Mucosa of descending colon (tissue), 3 donors: ENCODE results near the gene SALL1. TPM values are rescaled to one million over a fixed set of nuclear protein-coding genes. Genes with fewer than 3 reads are reported as not detected.

ENCODE experiments used
- ATAC-seq: fragments of 200-7000 bp; cut with Tn5 transposase; one replicate; pipeline ENCODE4 v1.9.1; 2020; ENCODE audit warnings: mild to moderate bottlenecking, moderate library complexity
- DNase-seq, 3 donors: peaks; one replicate each; pipeline ENCODE4 v3.0.0-alpha.2; 2020
- H3K36me3 ChIP-seq: fragments of 200-600 bp; one replicate; pipeline ENCODE4 v1.8.0; 2021; ENCODE audit warnings: low read depth, mild to moderate bottlenecking
- H3K4me1 ChIP-seq: fragments of 200-600 bp; one replicate; pipeline ENCODE4 v1.8.0; 2021; ENCODE audit warnings: low read depth, mild to moderate bottlenecking
- H3K4me3 ChIP-seq: fragments of 200-600 bp; one replicate; pipeline ENCODE4 v1.8.0; 2021; ENCODE audit warnings: mild to moderate bottlenecking
- H3K9me3 ChIP-seq: fragments of 200-600 bp; one replicate; pipeline ENCODE4 v1.8.0; 2021; ENCODE audit warnings: mild to moderate bottlenecking
- CTCF ChIP-seq: fragments of 200-600 bp; IDR thresholded peaks from one replicate; pipeline ENCODE4 v1.8.0; 2022; ENCODE audit warnings: antibody characterized with exemption, mild to moderate bottlenecking
- intact Hi-C, 2 donors: fragments of 100-400 bp; cut with DNase I in 1 of 2; cut with micrococcal nuclease in 1 of 2; formaldehyde crosslinking; loops; one replicate each; pipeline versions ENCODE4 v1.11.0 to v1.11.1; 2022; cut with DNase I, micrococcal nuclease
- total RNA-seq, 3 donors: library from RNA; stranded (reverse); fragmentation: NEBNext Ultra II Directional in 2 of 3; extraction: Animal tissue kit (Norgen Biotek cat#: 25700) in 2 of 3; gene quantifications; one replicate each; pipeline versions ENCODE4 v1.2.1 to v1.2.4, GENCODE V29; 2021 to 2023
- donor health status: DM: no; HTN: no; CAD: no; lungs with moderate emphysema.
- donor health status: DM: no; HTN: no; CAD: no.
- donor health status: DM: no; HTN: yes; CAD: no.

Gene SALL1
- total RNA-seq, 3 donors from 2014 or later, result 1.5 to 2.6 (median 1.7) TPM

- Histone ChIP-seq H3K4me1 (no peaks in the 10 kb centered on the region), H3K36me3 (no peaks in the 10 kb centered on the region), H3K9me3 (no peaks in the 10 kb centered on the region), H3K4me3 (no peak overlapping the region)
- DNase-seq, result no peak
- intact Hi-C loops, result no loop called here
- no peak for ATAC-seq
- TF ChIP-seq CTCF, result no peak
Observed at GRCh38 chr16:51144203-51144602, 6.9 kb downstream of the SALL1 start.

GRCh38 chr16:51143196-51143977 is 7.7 kb downstream of the SALL1 start:
- intact Hi-C loops, result no loop called here
- Histone ChIP-seq H3K4me3 (no peak overlapping the region), H3K36me3 (no peaks in the 10 kb centered on the region), H3K9me3 (no peaks in the 10 kb centered on the region), H3K4me1 (no peaks in the 10 kb centered on the region)
- DNase-seq (no peak), ATAC-seq (no peak)
- TF ChIP-seq CTCF, result no peak

- Histone ChIP-seq H3K36me3 (no peaks in the 10 kb centered on the region), H3K9me3 (no peaks in the 10 kb centered on the region), H3K4me1 (no peaks in the 10 kb centered on the region), H3K4me3 (no peak overlapping the region)
- TF ChIP-seq CTCF, result no peak
- DNase-seq, result no peak
- no peak for ATAC-seq
- intact Hi-C loops, result no loop called here
Observed at GRCh38 chr16:51141541-51141940, 9.5 kb downstream of the SALL1 start.

- DNase-seq (no peak), ATAC-seq (no peak)
- H3K9me3 ChIP-seq, result no peaks in the 10 kb centered on the region
- H3K4me1 ChIP-seq, result no peaks in the 10 kb centered on the region
- H3K4me3 ChIP-seq, result no peak overlapping the region
- H3K36me3 ChIP-seq, result no peaks in the 10 kb centered on the region
- no peak for TF ChIP-seq CTCF
- intact Hi-C loops, result no loop called here
Observed at GRCh38 chr16:51141106-51141505, 10.0 kb downstream of the SALL1 start.

- ATAC-seq, result no peak
- no peaks in the 10 kb centered on the region for H3K9me3 ChIP-seq
Observed at GRCh38 chr16:51140112-51140511, 11.0 kb downstream of the SALL1 start.

More at GRCh38 chr16:51140112-51140511, 11.0 kb downstream of the SALL1 start:
- intact Hi-C loops, result no loop called here
- TF ChIP-seq CTCF, result no peak
- Histone ChIP-seq H3K4me3 (no peak overlapping the region), H3K36me3 (no peaks in the 10 kb centered on the region), H3K4me1 (no peaks in the 10 kb centered on the region)
- DNase-seq, result no peak
